Sigmoid colon (tissue), 4 donors: ENCODE data around the gene ATF7IP.

Source experiments
- CTCF ChIP-seq, 4 experiments: fragments of 450-650 bp in 3 of 4; fragments of 200-600 bp in 1 of 4; IDR thresholded peaks; one replicate each; pipeline ENCODE4 v1.5.1; 2016 to 2019; ENCODE audit warnings: antibody characterized with exemption in 4 of 4, mild to moderate bottlenecking in 3 of 4, moderate library complexity in 2 of 4
- EP300 ChIP-seq, 4 donors: sonication (generic); formaldehyde crosslinking; IDR thresholded peaks; one replicate each; pipeline ENCODE4 v1.6.1; 2017; ENCODE audit warnings: antibody characterized with exemption in 4 of 4
- POLR2A ChIP-seq, 2 donors: fragments of 450-650 bp; IDR thresholded peaks; one replicate each; pipeline ENCODE4 v1.6.1; 2016; ENCODE audit warnings: antibody characterized with exemption in 2 of 2, mild to moderate bottlenecking in 2 of 2, moderate library complexity in 2 of 2
- POLR2AphosphoS5 ChIP-seq, 4 donors: sonication (generic); formaldehyde crosslinking; IDR thresholded peaks; one replicate each; pipeline ENCODE4 v1.6.1; 2017; ENCODE audit warnings: antibody characterized with exemption in 4 of 4

- TF ChIP-seq CTCF (IDR thresholded peaks at IDR 0.05) (no peak), POLR2A (IDR thresholded peaks at IDR 0.05) (no peak), EP300 (IDR thresholded peaks at IDR 0.05) (no peak), POLR2AphosphoS5 (IDR thresholded peaks at IDR 0.05) (no peak)
Measured at GRCh38 chr12:14417715-14418114, 52.2 kb downstream of the ATF7IP start.
